Breast epithelium (tissue), 3 donors: ENCODE results near the gene INCA1.

Experiments used
- CTCF ChIP-seq, 3 donors: fragments of 450-650 bp; IDR thresholded peaks; one replicate each; pipeline ENCODE4 v1.5.1; 2016 to 2017; ENCODE audit warnings: antibody characterized with exemption in 3 of 3, mild to moderate bottlenecking in 3 of 3, moderate library complexity in 3 of 3
- POLR2A ChIP-seq: fragments of 450-650 bp; IDR thresholded peaks from one replicate; pipeline ENCODE4 v1.6.1; 2016; ENCODE audit warnings: antibody characterized with exemption, mild to moderate bottlenecking, moderate library complexity

GRCh38 chr17:4944163-4944553, 53.2 kb downstream of the INCA1 start:
- TF ChIP-seq POLR2A (no peak), CTCF (IDR thresholded peaks at IDR 0.05) (no peak)
